GM20431 (cell line): ENCODE results near the gene NUBP2.

Experiments
- in situ Hi-C: fragments of 300-500 bp; cut with MseI, MboI; formaldehyde crosslinking; loops from one replicate; pipeline ENCODE4 v1.15.0; 2020; ENCODE audit warnings: low sequenced_read_pairs; ENCODE audit not compliant: unreplicated experiment

NUBP2 gene

DNA sequence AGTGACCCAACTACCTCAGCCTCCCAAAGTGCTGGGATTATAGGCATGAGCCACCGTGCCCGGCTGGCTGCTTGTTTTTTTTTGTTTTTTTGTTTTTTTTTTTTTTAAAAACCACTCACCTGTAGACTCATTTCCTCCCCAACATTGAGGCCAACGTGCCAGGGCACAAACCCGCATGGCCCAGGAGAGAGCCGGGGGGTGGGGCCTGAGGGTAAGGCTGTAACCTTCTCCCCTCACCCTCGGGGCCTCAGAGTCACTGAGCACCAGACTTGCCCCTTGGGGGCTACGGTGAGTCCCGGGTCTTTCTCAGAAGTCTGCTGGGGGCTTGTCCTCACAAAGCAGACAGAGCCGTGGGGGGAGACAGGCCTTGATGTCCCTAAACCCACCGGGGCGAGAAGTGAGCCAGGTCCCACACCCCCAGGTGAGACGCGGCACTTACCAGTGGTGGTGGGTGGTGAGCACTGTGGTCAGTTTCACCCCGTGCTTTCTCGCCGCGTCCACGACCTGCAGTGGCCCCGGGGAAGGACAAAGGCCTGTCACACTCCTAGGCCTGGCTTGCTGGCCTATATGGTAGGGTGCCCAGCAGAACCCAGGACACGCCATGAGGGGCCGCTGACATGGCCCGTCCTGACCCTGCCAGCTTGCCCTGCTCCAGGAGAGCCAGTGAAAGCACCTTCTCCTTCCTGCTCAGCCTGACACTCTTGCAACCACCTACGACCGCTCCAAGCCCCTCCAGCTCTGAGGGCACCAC, 39.3 kb downstream of the NUBP2 start:
- in situ Hi-C loops = no loop called here

DNA sequence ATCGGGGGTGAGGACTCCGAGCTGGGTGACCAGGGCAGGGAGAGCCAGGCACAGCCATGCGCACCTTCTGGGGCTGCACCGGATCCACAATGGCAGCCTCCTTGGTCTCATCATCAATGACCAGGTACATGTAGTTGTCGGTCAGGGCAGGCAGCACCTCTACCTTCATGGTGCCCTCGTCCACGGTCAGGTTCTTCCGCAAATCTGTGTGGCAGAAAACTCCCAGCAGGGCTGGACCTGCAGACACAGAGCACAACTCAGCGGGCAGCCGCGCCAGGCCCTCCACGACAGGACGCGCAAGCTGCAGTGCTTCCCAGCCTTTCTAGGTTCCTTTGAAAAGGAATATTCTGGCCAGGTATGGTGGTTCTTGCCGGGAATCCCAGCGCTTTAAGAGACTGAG, 40.0 kb downstream of the NUBP2 start:
- in situ Hi-C loops = no loop called here

DNA sequence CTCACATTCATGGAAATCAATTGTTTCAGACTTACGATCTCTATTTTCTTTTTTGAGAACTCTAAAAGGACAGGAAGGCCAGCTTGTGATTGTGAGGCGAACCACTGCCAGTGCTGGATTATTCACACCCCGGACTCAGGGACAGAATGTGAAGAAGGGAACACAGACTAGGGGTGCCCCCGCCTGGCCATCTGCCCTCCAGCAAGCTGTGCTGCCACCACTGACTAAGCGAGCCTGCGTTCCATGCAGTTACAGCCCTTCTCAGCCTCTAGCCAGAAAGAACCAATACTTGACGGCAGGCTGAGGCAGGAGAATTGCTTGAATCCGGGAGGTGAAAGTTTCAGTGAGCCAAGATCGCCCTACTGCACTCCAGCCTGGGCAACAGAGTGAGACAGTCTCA, 41.1 kb downstream of the NUBP2 start:
- in situ Hi-C loops = no loop called here

GRCh38 chr16:1825381-1825863, 42.7 kb downstream of the NUBP2 start:
- in situ Hi-C loops = no loop called here

GRCh38 chr16:1825864-1826690, 43.3 kb downstream of the NUBP2 start:
- in situ Hi-C loops = no loop called here

DNA sequence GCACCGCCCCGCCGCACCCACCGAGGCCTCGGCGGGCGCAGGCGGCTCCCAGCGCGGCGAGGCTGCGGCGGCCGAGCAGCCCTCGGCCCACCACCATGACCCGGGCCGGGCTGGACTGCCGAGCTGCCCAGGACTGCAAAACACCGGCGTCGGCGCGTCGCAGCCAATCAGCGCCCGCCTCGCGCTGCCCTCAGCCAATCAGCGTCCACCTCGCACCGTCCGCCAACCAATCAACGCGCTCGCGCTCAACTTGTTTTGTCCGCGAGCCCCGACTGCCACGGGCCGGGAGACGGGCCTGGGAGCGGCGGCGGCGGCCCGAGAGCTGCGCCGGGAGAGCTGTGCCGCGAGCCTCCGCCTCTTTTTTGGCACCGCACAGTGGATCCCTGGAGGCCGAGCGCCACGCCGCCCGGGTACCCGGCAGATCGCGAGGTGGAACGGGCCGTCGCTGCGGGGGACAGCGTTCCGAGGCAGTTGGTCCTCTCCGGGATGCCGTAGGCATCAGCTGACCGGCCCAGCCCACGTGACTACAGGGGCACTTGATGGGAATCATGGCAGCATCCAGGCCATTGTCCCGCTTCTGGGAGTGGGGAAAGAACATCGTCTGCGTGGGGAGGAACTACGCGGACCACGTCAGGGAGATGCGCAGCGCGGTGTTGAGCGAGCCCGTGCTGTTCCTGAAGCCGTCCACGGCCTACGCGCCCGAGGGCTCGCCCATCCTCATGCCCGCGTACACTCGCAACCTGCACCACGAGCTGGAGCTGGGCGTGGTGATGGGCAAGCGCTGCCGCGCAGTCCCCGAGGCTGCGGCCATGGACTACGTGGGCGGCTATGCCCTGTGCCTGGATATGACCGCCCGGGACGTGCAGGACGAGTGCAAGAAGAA, 44.2 kb downstream of the NUBP2 start, which contains the start of the genes FAHD1 and HAGH:
Gene FAHD1, plus strand, starts transcription at position 516 of the 883 bp plus-strand sequence. Its CDS starts 33 bp downstream, at position 549.
Gene HAGH, minus strand, starts transcription at position 135 of the 883 bp plus-strand sequence. Its CDS starts 38 bp downstream, at position 97.
- in situ Hi-C loops = no loop called here

GRCh38 chr16:1828645-1829410, 46.1 kb downstream of the NUBP2 start:
- in situ Hi-C loops = no loop called here

DNA sequence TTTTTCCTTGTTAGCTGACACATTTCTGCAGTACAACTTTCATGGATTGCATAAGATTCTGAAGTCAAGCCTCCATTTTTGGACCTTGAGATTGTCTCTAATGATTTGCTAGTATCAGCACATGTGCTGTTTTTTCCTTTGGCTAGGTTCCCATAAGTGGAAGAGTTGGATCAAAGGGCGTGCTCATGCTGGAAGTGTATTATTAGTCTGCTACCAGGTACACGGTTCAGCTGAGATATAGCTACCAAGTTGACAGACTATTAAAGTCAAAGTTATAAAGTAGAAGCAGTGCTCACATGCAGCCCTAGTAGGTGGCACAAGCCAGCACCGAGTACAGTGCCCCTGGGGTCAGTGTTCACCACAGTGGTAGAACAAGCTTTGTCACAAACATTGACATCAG, 47.5 kb downstream of the NUBP2 start:
- in situ Hi-C loops = no loop called here

GRCh38 chr16:1831186-1832075, 48.7 kb downstream of the NUBP2 start:
- in situ Hi-C loops = no loop called here

- in situ Hi-C loops = no loop called here
Measured at GRCh38 chr16:1832838-1833454, 50.2 kb downstream of the NUBP2 start.

GRCh38 chr16:1834096-1834495, 51.3 kb downstream of the NUBP2 start:
- in situ Hi-C loops = no loop called here
